Measurements from ENCODE around the gene FDX1. TPM values are rescaled to one million over a fixed set of nuclear protein-coding genes. Genes with fewer than 3 reads are reported as not detected.

The FDX1 gene
- total and polyA plus RNA-seq, 2 of the 13 experiments (the other 11 are each of a cell fraction or from before 2014, with no cell fraction given): 4.5 to 13.1 TPM

GRCh38 chr11:110430267-110431050 is 711 bp downstream of the FDX1 start (continued):
- TF ChIP-seq, protein P1, sequence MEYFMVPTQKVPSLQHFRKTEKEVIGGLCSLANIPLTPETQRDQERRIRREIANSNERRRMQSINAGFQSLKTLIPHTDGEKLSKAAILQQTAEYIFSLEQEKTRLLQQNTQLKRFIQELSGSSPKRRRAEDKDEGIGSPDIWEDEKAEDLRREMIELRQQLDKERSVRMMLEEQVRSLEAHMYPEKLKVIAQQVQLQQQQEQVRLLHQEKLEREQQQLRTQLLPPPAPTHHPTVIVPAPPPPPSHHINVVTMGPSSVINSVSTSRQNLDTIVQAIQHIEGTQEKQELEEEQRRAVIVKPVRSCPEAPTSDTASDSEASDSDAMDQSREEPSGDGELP (IDR thresholded peaks at IDR 0.05; ENCODE audit: borderline replicate concordance, low read depth): peak; percentile 78; the same call in 1 of the 2 replicates
- TF ChIP-seq ZNF136 (CRISPR knock-in tag; IDR thresholded peaks at IDR 0.05; ENCODE audit: low read depth): no peak
- peak; percentile 58; the same call in 1 of the 2 replicates for TF ChIP-seq ZNF446 (CRISPR knock-in tag; IDR thresholded peaks at IDR 0.05)
- TF ChIP-seq ZNF329 (CRISPR knock-in tag; IDR thresholded peaks at IDR 0.05; ENCODE audit: low read depth): peak; percentile 11; the same call in 1 of the 2 replicates
- no peak for TF ChIP-seq LCORL (IDR thresholded peaks at IDR 0.05)
- peak; percentile 49 for TF ChIP-seq LCORL (CRISPR knock-in tag; IDR thresholded peaks at IDR 0.05)
- TF ChIP-seq, protein P2, sequence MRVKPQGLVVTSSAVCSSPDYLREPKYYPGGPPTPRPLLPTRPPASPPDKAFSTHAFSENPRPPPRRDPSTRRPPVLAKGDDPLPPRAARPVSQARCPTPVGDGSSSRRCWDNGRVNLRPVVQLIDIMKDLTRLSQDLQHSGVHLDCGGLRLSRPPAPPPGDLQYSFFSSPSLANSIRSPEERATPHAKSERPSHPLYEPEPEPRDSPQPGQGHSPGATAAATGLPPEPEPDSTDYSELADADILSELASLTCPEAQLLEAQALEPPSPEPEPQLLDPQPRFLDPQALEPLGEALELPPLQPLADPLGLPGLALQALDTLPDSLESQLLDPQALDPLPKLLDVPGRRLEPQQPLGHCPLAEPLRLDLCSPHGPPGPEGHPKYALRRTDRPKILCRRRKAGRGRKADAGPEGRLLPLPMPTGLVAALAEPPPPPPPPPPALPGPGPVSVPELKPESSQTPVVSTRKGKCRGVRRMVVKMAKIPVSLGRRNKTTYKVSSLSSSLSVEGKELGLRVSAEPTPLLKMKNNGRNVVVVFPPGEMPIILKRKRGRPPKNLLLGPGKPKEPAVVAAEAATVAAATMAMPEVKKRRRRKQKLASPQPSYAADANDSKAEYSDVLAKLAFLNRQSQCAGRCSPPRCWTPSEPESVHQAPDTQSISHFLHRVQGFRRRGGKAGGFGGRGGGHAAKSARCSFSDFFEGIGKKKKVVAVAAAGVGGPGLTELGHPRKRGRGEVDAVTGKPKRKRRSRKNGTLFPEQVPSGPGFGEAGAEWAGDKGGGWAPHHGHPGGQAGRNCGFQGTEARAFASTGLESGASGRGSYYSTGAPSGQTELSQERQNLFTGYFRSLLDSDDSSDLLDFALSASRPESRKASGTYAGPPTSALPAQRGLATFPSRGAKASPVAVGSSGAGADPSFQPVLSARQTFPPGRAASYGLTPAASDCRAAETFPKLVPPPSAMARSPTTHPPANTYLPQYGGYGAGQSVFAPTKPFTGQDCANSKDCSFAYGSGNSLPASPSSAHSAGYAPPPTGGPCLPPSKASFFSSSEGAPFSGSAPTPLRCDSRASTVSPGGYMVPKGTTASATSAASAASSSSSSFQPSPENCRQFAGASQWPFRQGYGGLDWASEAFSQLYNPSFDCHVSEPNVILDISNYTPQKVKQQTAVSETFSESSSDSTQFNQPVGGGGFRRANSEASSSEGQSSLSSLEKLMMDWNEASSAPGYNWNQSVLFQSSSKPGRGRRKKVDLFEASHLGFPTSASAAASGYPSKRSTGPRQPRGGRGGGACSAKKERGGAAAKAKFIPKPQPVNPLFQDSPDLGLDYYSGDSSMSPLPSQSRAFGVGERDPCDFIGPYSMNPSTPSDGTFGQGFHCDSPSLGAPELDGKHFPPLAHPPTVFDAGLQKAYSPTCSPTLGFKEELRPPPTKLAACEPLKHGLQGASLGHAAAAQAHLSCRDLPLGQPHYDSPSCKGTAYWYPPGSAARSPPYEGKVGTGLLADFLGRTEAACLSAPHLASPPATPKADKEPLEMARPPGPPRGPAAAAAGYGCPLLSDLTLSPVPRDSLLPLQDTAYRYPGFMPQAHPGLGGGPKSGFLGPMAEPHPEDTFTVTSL (CRISPR knock-in tag; IDR thresholded peaks at IDR 0.05; ENCODE audit: borderline replicate concordance): peak; percentile 57; the same call in 1 of the 2 replicates
- no peak for TF ChIP-seq KLF16 (CRISPR knock-in tag; IDR thresholded peaks at IDR 0.05)
- no peak for TF ChIP-seq ZNF232 (CRISPR knock-in tag; IDR thresholded peaks at IDR 0.05; ENCODE audit: borderline replicate concordance)
- no peak for TF ChIP-seq ZHX1 (CRISPR knock-in tag; IDR thresholded peaks at IDR 0.05; ENCODE audit: low read depth)
- TF ChIP-seq HNRNPL (IDR thresholded peaks at IDR 0.05; ENCODE audit: low read depth, low read length): peak; percentile 56; the same call in 1 of the 2 replicates
- TF ChIP-seq RXRA (CRISPR knock-in tag; IDR thresholded peaks at IDR 0.05): peak; percentile 80
- TF ChIP-seq POLR2G (IDR thresholded peaks at IDR 0.05; ENCODE audit: low read depth, low read length): peak; percentile 64
- 0 out of 2 replicates have a peak, but pooled peaks have one; percentile 21 for TF ChIP-seq CCDC6 (CRISPR knock-in tag; IDR thresholded peaks at IDR 0.05)
- TF ChIP-seq ZNF225 (CRISPR knock-in tag; IDR thresholded peaks at IDR 0.05): peak; percentile 38

All from HepG2 (cell line).